ENCODE measurements around the gene SUCO.
"Not testable (repeated sequence)": the region's sequence is repeated elsewhere in the genome, so short reads cannot be mapped to it uniquely, and the experiment has no call there.

Gene SUCO, protein sequence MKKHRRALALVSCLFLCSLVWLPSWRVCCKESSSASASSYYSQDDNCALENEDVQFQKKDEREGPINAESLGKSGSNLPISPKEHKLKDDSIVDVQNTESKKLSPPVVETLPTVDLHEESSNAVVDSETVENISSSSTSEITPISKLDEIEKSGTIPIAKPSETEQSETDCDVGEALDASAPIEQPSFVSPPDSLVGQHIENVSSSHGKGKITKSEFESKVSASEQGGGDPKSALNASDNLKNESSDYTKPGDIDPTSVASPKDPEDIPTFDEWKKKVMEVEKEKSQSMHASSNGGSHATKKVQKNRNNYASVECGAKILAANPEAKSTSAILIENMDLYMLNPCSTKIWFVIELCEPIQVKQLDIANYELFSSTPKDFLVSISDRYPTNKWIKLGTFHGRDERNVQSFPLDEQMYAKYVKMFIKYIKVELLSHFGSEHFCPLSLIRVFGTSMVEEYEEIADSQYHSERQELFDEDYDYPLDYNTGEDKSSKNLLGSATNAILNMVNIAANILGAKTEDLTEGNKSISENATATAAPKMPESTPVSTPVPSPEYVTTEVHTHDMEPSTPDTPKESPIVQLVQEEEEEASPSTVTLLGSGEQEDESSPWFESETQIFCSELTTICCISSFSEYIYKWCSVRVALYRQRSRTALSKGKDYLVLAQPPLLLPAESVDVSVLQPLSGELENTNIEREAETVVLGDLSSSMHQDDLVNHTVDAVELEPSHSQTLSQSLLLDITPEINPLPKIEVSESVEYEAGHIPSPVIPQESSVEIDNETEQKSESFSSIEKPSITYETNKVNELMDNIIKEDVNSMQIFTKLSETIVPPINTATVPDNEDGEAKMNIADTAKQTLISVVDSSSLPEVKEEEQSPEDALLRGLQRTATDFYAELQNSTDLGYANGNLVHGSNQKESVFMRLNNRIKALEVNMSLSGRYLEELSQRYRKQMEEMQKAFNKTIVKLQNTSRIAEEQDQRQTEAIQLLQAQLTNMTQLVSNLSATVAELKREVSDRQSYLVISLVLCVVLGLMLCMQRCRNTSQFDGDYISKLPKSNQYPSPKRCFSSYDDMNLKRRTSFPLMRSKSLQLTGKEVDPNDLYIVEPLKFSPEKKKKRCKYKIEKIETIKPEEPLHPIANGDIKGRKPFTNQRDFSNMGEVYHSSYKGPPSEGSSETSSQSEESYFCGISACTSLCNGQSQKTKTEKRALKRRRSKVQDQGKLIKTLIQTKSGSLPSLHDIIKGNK (N-terminal part only)

DNA sequence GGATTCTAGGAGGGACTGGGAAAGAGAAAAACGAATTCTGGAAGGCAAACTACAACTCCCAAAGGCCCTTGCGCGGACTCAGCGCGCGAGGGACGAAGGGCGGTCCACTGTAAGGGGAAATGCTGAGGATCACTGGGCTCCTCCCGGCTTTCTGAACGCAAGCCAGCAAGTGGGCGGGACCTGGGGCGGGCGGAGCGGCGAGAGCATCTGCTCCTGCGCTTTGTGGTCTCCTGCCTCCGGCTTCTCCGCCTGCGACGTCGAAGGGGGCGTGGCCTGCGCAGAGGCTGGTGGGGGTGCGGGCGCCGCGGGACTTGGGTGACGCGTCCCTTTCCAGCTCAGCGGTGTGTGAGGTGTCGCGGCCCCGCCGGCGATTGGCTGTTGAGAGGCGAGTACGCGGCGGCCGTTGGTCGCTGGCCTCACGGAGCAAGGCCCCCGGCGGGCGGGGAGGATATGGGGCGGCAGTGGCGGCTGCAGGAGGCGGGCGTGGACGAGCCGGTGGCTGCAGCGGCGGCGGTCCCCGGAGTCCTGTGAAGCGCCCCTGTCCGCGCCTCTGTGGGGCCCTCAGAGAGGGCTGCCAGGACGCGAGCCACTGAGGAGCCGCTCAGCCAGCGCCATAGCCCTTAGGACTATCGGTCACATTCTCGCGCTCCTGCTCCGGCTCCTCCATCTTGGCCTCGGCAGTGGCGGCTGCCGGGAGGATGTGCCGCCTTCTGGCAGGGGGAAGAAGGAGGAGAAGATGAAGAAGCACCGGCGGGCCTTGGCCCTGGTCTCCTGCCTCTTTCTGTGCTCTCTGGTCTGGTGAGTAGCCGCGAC lies at the start of gene SUCO:
TSS of gene SUCO (plus strand) at position 451 of the 813 bp plus-strand sequence. CDS start at position 737, 286 bp downstream.
- peak; percentile 99 for FAIRE-seq

DNA sequence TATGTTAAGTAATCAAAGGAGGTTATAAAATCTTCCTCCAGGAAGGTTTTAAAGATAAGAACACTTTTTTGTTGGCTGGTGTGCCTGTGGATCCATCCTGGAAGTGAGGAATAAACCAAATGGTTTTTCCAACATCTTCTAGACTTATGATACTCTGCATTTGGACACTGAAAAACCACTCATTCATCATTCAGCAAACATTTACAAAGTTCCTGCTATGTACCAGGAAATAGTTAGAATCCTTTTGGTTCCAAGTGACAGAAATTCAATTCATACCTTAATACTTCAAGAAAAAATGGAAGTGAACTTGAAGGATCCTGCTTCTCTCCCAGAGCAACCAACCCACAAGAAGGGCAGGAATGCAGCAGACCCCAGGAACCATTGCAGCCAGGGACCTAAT lies 49.5 kb upstream of the SUCO start:
- FAIRE-seq, result no peak

- no peak for FAIRE-seq
These were observed 48.7 kb upstream of the SUCO start for GRCh38 chr1:172484252-172484651.

DNA sequence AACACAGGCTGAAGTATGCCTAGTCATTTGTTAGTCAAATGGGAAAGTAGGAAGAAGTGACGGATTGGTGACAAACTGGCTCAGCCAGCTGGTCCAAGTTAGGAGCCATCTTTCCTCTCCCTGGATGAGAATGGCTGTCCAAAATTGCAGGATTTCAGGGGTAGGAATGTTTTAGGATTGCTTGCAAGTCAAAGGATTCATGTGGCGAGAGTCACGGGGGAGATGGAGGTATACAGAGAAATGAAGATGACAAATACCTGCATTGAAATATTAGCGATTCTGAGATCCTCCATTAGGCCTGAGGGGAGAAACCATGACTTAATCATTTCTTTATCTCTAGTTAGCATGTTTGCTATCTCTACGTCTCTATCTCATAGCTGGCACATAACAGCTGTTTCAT lies 47.3 kb upstream of the SUCO start:
- no peak for FAIRE-seq

DNA sequence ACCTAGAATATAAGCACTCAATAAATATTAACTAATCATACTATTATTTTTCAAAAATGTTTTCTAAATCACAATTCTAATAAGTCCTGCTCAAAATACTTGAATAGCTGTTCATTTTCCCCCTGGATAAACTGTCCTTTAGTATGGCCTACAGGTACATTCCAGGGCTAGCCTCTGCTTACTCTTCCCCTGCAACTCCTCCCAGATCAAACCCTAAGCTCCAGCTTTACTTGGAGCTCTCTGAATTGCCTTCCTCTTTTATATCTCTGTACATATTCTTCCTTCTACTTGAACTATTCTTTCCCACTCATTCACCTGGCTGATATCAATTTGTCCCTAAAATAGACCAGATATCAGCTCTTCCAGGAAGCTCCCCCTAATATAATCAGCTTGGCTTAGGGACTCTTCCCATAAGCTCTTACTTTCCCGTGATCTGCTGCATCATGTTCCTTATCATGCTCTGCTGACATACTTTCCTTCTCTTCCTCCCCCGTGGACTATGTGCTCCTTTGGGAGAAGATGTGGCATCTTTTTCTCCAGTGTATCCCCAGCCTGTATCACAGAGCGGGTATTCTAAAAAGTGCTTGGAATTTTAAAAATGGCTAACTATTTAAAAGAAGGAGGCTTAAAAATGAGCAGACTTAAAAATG lies 46.0 kb upstream of the SUCO start:
- no peak for FAIRE-seq

DNA sequence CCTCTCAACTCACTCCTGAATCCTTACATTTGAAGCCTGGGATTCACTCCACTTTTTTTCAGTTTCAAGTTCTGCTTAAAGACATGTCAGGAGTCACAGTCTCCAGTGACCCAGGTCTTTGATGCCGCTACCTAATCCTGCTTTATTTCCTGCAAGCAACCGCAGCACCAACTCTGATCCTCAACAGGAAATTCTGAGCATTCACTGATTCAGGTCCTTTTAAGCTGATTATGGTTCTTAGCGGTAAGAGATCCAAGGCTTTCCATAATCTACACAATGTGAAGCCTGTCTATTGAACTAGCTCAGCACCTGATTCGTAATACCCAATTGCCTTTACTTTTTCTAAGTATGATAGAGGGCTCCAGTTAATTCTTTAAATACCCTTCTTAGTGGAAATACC lies 45.4 kb upstream of the SUCO start:
- FAIRE-seq, result peak; percentile 59

DNA sequence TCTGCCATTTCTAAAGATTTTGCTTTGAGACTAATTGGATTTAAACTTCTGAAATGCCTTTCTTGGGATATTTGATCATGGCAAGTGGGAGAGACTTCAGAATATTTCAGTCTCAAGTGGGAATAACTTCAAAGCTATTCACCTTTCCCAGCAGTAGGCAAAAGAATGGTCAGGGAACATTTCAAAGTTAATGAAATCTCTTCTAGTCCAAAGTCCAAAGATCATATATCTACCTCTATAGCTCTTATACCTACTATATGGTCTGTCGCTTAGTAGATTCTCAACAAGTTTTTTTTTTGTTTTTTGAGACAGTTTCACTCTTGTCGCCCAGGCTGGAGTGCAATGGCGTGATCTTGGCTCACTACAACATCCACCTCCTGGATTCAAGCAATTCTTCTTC lies 44.6 kb upstream of the SUCO start:
- FAIRE-seq, result no peak

DNA sequence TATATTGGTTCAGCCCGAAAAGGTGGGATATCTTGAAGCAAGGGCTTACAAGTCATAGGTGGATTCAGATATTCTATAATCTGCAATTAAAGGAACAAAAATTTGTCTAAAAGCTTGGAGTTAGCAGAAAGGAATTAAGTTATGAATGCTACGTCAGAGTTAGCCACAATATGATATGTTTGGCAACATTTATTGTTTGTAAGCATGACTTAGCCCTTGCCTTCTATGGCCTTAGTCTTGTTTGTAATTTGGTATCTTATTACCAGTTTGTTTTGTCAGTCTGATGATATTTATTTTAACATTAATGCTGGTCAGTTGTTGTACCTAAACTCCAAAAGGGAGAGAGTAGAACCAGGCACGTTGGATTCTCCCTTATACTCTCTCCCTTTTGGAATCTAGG lies 43.1 kb upstream of the SUCO start:
- FAIRE-seq, result no peak

GRCh38 chr1:172492421-172492820 lies 40.5 kb upstream of the SUCO start:
- FAIRE-seq, result no peak

DNA sequence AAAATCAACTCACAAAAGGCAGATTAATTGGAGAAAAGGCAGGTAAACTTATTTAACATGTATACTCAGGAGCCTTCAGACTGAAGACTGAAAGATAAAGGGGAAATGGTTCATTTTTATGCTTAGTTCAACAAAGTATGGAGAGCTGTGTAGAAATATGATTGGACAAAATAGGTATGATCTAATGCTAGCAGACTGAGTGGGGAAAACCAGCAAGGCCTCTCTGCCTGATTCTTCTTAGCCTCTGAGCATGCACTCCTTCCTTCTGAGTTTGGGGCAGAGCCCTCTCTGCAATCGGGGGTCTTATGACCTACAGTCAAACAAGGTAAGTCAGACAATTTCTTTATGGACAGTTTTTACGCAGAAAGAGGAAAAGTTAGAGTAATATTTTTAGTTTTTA lies 38.8 kb upstream of the SUCO start:
- no peak for FAIRE-seq

- not testable (repeated sequence) for FAIRE-seq
These were observed 36.8 kb upstream of the SUCO start for GRCh38 chr1:172496127-172496526.

- no peak for FAIRE-seq
These were observed 36.3 kb upstream of the SUCO start for GRCh38 chr1:172496678-172497077.

- peak; percentile 94 for FAIRE-seq
These were observed 35.7 kb upstream of the SUCO start for GRCh38 chr1:172497230-172497629.

GRCh38 chr1:172498857-172499256 lies 34.1 kb upstream of the SUCO start:
- FAIRE-seq, result no peak

GRCh38 chr1:172499636-172500141 lies 33.3 kb upstream of the SUCO start:
- FAIRE-seq, result no peak

DNA sequence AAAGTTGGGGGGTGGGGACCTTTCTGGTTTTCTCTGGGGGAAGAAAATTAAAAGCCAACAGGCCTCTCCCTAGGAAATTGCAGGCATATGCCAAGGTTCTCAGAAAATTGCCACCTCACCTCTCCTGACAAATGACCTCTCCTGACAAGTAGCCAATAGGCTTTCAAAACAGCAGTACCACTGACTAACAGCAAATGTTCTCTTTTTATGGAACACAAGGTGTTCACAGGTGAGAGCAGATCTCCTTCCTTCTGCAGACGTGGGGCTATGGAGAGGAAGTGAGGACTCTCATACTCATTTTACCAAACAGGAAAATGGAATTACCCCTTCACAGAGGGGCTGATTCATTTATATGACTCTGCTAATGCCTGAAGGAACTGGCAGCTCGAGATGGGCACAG lies 32.7 kb upstream of the SUCO start:
- FAIRE-seq, result no peak

DNA sequence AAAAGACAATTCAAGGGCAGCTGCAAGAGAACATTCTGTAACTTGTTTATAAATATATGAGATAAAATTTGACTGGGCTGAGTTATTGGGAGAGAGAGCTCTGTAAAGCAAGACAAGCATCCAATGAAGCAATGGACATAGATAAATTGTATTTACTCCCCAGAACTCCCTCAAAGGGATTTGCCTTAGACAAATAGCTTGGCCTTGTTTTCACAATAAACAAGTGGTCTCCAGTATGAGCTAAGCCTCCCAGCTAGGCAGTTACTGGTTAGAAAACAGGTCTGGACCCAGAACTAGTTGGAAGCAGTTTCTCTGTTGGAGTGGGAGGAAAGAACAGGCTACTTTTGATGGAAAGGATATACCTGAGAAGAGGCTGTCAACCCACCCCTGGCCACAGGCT lies 25.2 kb upstream of the SUCO start:
- FAIRE-seq, result no peak

- no peak for FAIRE-seq
These were observed 22.5 kb upstream of the SUCO start for GRCh38 chr1:172510479-172510878.

GRCh38 chr1:172512591-172512990 lies 20.4 kb upstream of the SUCO start:
- FAIRE-seq, result peak; percentile 73

DNA sequence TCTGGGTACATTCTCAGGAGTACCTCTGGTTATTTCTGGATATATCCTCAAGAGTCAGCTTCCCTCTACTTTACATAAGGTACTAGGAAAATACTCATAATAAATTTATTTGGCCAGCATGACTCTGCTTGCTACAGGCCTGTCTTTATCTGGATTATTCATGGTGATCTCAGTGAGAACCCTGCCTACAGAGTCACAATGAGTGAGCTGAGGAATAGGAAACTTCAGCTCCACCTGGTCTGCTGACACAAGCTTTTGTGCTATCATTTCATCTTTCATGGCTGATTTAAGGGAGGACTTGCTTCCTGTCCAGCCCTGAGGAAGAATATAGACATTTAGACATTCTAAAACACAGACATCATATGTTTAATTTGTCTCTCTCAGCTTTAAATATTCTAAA lies 19.5 kb upstream of the SUCO start:
- FAIRE-seq, result no peak

DNA sequence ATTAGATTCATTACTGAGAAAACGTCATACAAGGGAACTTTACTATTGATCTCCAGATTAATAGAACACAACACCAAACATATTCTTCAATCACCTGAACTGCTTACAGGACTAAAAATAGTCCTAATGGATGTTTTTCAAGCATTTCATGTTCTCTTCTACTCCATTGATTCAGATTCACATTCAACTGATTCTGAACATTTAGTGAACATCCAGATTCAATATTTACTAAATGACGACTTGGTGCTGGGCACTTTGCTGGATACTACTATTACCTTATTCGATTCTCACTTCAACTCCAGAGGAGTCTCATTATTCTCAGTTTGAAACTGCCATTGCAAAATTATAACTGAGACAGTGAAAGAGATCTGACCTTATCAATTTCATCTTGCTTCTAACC lies 18.8 kb upstream of the SUCO start:
- no peak for FAIRE-seq

GRCh38 chr1:172515436-172515835 lies 17.5 kb upstream of the SUCO start:
- FAIRE-seq, result no peak

Measured in TTC549 (cell line).